Liver (tissue), 2 donors: ENCODE results near the gene PRICKLE1.

Experiments
- CTCF ChIP-seq: fragments of 150-350 bp; IDR thresholded peaks from 2 replicates; pipeline ENCODE4 v1.5.1; 2017; ENCODE audit warnings: improper control_type of control experiment, low read depth, low read length; ENCODE audit not compliant: missing input control
- TF ChIP-seq, protein P1 (sequence below): IDR thresholded peaks from 2 replicates; pipeline ENCODE4 v1.6.1; 2016; ENCODE audit warnings: antibody characterized with exemption, mild to moderate bottlenecking
- donor health status: healthy.

DNA sequence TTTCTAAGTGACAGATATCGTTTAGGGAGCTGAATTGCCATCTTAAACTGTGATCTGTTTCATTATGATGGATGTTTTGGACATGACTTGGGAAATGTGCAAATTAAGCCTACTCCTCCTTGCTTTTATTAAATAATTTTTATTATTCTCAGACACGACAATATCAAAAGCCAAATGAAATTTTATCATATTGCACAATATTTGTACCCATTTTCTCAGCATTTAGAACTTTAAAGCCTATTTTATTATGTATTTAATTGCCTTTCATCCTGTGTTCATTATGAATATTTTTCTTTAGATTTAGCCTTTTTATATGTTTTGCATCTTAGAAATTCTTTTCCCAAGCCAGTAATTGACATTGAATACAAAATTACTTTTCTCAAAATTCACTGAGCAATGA lies 160.7 kb downstream of the PRICKLE1 start:
- no peak for TF ChIP-seq CTCF
- TF ChIP-seq, protein P1, sequence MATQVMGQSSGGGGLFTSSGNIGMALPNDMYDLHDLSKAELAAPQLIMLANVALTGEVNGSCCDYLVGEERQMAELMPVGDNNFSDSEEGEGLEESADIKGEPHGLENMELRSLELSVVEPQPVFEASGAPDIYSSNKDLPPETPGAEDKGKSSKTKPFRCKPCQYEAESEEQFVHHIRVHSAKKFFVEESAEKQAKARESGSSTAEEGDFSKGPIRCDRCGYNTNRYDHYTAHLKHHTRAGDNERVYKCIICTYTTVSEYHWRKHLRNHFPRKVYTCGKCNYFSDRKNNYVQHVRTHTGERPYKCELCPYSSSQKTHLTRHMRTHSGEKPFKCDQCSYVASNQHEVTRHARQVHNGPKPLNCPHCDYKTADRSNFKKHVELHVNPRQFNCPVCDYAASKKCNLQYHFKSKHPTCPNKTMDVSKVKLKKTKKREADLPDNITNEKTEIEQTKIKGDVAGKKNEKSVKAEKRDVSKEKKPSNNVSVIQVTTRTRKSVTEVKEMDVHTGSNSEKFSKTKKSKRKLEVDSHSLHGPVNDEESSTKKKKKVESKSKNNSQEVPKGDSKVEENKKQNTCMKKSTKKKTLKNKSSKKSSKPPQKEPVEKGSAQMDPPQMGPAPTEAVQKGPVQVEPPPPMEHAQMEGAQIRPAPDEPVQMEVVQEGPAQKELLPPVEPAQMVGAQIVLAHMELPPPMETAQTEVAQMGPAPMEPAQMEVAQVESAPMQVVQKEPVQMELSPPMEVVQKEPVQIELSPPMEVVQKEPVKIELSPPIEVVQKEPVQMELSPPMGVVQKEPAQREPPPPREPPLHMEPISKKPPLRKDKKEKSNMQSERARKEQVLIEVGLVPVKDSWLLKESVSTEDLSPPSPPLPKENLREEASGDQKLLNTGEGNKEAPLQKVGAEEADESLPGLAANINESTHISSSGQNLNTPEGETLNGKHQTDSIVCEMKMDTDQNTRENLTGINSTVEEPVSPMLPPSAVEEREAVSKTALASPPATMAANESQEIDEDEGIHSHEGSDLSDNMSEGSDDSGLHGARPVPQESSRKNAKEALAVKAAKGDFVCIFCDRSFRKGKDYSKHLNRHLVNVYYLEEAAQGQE: no peak
